Sigmoid colon (tissue), 4 donors: ENCODE data around the gene HAPLN1.

Source experiments
- POLR2A ChIP-seq, 2 donors: fragments of 450-650 bp; IDR thresholded peaks; one replicate each; pipeline ENCODE4 v1.6.1; 2016; ENCODE audit warnings: antibody characterized with exemption in 2 of 2, mild to moderate bottlenecking in 2 of 2, moderate library complexity in 2 of 2
- POLR2AphosphoS5 ChIP-seq, 4 donors: sonication (generic); formaldehyde crosslinking; IDR thresholded peaks; one replicate each; pipeline ENCODE4 v1.6.1; 2017; ENCODE audit warnings: antibody characterized with exemption in 4 of 4
- TF ChIP-seq, protein P1 (sequence below), 4 experiments: fragments of 450-650 bp in 3 of 4; fragments of 200-600 bp in 1 of 4; IDR thresholded peaks; one replicate each; pipeline ENCODE4 v1.5.1; 2016 to 2019; ENCODE audit warnings: antibody characterized with exemption in 4 of 4, mild to moderate bottlenecking in 3 of 4, moderate library complexity in 2 of 4

DNA sequence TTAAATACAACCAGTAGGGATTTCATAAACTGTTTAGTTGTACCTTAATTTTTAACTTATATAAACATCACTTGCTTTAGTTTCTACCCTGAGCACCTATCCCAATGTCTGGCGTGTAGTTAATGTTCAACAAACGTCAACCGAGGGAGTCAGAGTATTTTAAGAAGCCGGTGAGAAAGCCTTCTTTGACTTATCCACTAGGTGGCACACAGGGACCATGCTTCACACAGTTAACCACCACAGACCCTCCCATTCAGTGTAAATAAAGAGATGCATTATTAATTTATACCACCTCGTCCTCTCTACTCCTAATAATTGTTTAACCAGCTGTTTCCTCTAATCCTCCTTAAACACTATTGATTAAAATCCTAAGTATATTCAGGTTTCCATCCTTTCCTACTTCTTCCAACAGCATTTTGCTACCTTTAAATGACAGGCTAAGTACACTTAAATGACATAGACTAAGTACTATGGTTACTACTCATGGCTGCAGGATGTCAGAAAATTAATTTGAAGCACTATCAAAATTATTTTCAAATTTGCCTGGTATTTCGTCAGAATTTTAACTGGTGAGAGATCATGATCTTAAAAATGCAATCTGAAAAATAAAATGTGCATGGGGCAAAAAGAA is 2.3 kb downstream of the HAPLN1 start:
- TF ChIP-seq, protein P1, sequence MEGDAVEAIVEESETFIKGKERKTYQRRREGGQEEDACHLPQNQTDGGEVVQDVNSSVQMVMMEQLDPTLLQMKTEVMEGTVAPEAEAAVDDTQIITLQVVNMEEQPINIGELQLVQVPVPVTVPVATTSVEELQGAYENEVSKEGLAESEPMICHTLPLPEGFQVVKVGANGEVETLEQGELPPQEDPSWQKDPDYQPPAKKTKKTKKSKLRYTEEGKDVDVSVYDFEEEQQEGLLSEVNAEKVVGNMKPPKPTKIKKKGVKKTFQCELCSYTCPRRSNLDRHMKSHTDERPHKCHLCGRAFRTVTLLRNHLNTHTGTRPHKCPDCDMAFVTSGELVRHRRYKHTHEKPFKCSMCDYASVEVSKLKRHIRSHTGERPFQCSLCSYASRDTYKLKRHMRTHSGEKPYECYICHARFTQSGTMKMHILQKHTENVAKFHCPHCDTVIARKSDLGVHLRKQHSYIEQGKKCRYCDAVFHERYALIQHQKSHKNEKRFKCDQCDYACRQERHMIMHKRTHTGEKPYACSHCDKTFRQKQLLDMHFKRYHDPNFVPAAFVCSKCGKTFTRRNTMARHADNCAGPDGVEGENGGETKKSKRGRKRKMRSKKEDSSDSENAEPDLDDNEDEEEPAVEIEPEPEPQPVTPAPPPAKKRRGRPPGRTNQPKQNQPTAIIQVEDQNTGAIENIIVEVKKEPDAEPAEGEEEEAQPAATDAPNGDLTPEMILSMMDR (IDR thresholded peaks at IDR 0.05), result peak; percentile 25 to 75 (median 44)
- TF ChIP-seq POLR2A (IDR thresholded peaks at IDR 0.05) (no peak), POLR2AphosphoS5 (IDR thresholded peaks at IDR 0.05) (no peak)
